HFFc6 (cell line): ENCODE data around the gene KRT1. TPM values are rescaled to one million over a fixed set of nuclear protein-coding genes. Genes with fewer than 3 reads are reported as not detected.

Experiments
- DNase-seq: peaks from one replicate; pipeline ENCODE4 v3.0.0-alpha.2; 2018
- H3K27ac Mint-ChIP-seq: 2 replicates; pipeline ENCODE4 v1.8.0; 2020; ENCODE audit warnings: mild to moderate bottlenecking, mixed read lengths
- H3K27me3 Mint-ChIP-seq: 2 replicates; pipeline ENCODE4 v1.8.0; 2021; ENCODE audit warnings: mild to moderate bottlenecking, moderate library complexity, mixed read lengths; ENCODE audit not compliant: insufficient read depth
- H3K36me3 Mint-ChIP-seq: 2 replicates; pipeline ENCODE4 v1.8.0; 2021; ENCODE audit warnings: low read depth, mixed read lengths
- H3K4me1 Mint-ChIP-seq: 2 replicates; pipeline ENCODE4 v1.8.0; 2020; ENCODE audit warnings: low read depth, mixed read lengths
- H3K4me3 Mint-ChIP-seq: 2 replicates; pipeline ENCODE4 v1.8.0; 2020; ENCODE audit warnings: mild to moderate bottlenecking, moderate library complexity, mixed read lengths
- H3K9me3 Mint-ChIP-seq: 2 replicates; pipeline ENCODE4 v1.8.0; 2020; ENCODE audit warnings: mild to moderate bottlenecking, mixed read lengths
- CTCF ChIP-seq: fragments of 200-600 bp; sonication (generic); IDR thresholded peaks from 2 replicates; pipeline ENCODE4 v1.5.0; 2021; ENCODE audit warnings: antibody characterized with exemption, mild to moderate bottlenecking
- total RNA-seq, 6 experiments: library from RNA; stranded (reverse); fragmentation: NEBNext Ultra II Directional; extraction: Animal tissue kit (Norgen Biotek cat#: 25700); gene quantifications; 2 replicates in 1 of 6; 3 replicates in 5 of 6; pipeline ENCODE4 v1.2.3, GENCODE V29; 2021

KRT1 gene
- total RNA-seq, 6 experiments from 2014 or later: not detected

- no peak overlapping the region for H3K4me3 Mint-ChIP-seq
- peaks cover 45% of the 10 kb centered on the region for H3K27me3 Mint-ChIP-seq
- no peaks in the 10 kb centered on the region for H3K4me1 Mint-ChIP-seq
- no peaks in the 10 kb centered on the region for H3K36me3 Mint-ChIP-seq
- no peaks in the 10 kb centered on the region for H3K9me3 Mint-ChIP-seq
- no peak for TF ChIP-seq CTCF
- no peak for DNase-seq
- H3K27ac Mint-ChIP-seq: no peak overlapping the region
Measured at GRCh38 chr12:52650520-52651081, 29.6 kb downstream of the KRT1 start.

- Mint-ChIP-seq H3K9me3 (no peaks in the 10 kb centered on the region), H3K4me1 (no peaks in the 10 kb centered on the region), H3K4me3 (no peak overlapping the region), H3K27me3 (peaks cover 54% of the 10 kb centered on the region), H3K36me3 (no peaks in the 10 kb centered on the region), H3K27ac (no peak overlapping the region)
- DNase-seq: no peak
- TF ChIP-seq CTCF: no peak
Measured at GRCh38 chr12:52649066-52649465, 31.1 kb downstream of the KRT1 start.

- Mint-ChIP-seq H3K4me3 (no peak overlapping the region), H3K36me3 (no peaks in the 10 kb centered on the region), H3K4me1 (no peaks in the 10 kb centered on the region), H3K27ac (no peak overlapping the region), H3K27me3 (peaks cover 59% of the 10 kb centered on the region), H3K9me3 (no peaks in the 10 kb centered on the region)
- TF ChIP-seq CTCF: no peak
- DNase-seq: no peak
Measured at GRCh38 chr12:52648012-52648550, 32.1 kb downstream of the KRT1 start.

GRCh38 chr12:52647601-52648000 is 32.6 kb downstream of the KRT1 start:
- Mint-ChIP-seq H3K4me1 (no peaks in the 10 kb centered on the region), H3K27ac (no peak overlapping the region), H3K4me3 (no peak overlapping the region), H3K27me3 (peaks cover 57% of the 10 kb centered on the region), H3K36me3 (no peaks in the 10 kb centered on the region), H3K9me3 (no peaks in the 10 kb centered on the region)
- no peak for DNase-seq
- no peak for TF ChIP-seq CTCF

GRCh38 chr12:52646613-52647012 is 33.6 kb downstream of the KRT1 start:
- H3K4me1 Mint-ChIP-seq: no peaks in the 10 kb centered on the region
- H3K27me3 Mint-ChIP-seq: peaks cover 55% of the 10 kb centered on the region
- DNase-seq: no peak
- no peak overlapping the region for H3K4me3 Mint-ChIP-seq
- no peak for TF ChIP-seq CTCF
- H3K9me3 Mint-ChIP-seq: no peaks in the 10 kb centered on the region
- H3K27ac Mint-ChIP-seq: no peak overlapping the region
- no peaks in the 10 kb centered on the region for H3K36me3 Mint-ChIP-seq

- no peak for TF ChIP-seq CTCF
- no peaks in the 10 kb centered on the region for H3K9me3 Mint-ChIP-seq
- H3K4me1 Mint-ChIP-seq: no peaks in the 10 kb centered on the region
- H3K4me3 Mint-ChIP-seq: no peak overlapping the region
- H3K36me3 Mint-ChIP-seq: no peaks in the 10 kb centered on the region
- no peak overlapping the region for H3K27ac Mint-ChIP-seq
- DNase-seq: no peak
- H3K27me3 Mint-ChIP-seq: peaks cover 57% of the 10 kb centered on the region
Measured at GRCh38 chr12:52645982-52646381, 34.2 kb downstream of the KRT1 start.
